Epithelial cell of esophagus (primary cell): ENCODE measurements around the gene RIMS1.
A peak's percentile ranks its signal among the peaks of the same experiment; 100 is the strongest.

Source experiments
- DNase-seq: peaks from one replicate; pipeline ENCODE4 v3.0.0; 2010; ENCODE audit warnings: low read depth
- H3K4me3 ChIP-seq: 2 replicates; pipeline ENCODE4 v1.5.1; 2011; ENCODE audit warnings: mild to moderate bottlenecking, low read length, control low read depth
- TF ChIP-seq, protein P1 (sequence below): IDR thresholded peaks from 2 replicates; pipeline ENCODE4 v1.5.1; 2011; ENCODE audit warnings: low read depth, mild to moderate bottlenecking, low read length, control low read depth, inconsistent platforms; ENCODE audit not compliant: insufficient read depth; ENCODE audit errors: missing control alignments

RIMS1 gene

DNA sequence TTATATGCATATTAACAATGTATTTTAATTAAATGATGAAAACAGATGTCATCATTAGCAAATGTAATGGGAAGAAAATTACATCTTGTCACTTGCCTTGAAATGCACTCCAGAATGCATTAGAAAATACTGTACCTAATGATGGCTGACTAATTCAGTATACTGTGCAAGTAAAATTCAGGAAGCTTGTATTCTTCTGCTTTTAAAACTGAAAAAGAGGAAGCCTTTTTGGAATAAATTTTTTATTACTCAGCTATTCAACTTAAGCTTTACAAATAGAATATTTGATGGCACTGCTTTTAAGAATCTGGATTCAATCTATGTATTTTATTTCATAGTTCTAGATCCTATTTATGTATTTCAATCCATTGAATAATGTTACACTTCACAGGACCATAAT is 195.5 kb downstream of the RIMS1 start:
- TF ChIP-seq, protein P1, sequence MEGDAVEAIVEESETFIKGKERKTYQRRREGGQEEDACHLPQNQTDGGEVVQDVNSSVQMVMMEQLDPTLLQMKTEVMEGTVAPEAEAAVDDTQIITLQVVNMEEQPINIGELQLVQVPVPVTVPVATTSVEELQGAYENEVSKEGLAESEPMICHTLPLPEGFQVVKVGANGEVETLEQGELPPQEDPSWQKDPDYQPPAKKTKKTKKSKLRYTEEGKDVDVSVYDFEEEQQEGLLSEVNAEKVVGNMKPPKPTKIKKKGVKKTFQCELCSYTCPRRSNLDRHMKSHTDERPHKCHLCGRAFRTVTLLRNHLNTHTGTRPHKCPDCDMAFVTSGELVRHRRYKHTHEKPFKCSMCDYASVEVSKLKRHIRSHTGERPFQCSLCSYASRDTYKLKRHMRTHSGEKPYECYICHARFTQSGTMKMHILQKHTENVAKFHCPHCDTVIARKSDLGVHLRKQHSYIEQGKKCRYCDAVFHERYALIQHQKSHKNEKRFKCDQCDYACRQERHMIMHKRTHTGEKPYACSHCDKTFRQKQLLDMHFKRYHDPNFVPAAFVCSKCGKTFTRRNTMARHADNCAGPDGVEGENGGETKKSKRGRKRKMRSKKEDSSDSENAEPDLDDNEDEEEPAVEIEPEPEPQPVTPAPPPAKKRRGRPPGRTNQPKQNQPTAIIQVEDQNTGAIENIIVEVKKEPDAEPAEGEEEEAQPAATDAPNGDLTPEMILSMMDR, result no peak
- DNase-seq, result no peak
- H3K4me3 ChIP-seq, result no peak overlapping the region

DNA sequence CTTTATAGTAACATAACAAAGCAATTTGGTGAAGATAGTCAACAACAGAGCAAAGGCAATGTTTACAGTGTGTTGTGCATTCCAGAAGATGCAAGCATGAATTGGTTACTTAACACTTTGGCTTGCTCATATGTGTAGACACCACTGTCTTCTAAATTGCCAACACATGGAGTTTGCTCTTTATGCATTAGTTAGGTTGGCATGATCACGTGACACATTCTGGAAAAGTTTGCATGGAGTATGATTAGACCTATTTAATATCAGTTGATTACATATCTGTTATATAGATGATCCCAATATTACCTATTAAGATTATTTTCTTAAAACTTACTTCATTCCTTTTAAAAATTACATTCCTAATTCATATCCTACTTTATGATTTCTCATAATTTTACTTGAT is 197.6 kb downstream of the RIMS1 start:
- no peak overlapping the region for H3K4me3 ChIP-seq
- DNase-seq, result no peak
- TF ChIP-seq, protein P1, result no peak

DNA sequence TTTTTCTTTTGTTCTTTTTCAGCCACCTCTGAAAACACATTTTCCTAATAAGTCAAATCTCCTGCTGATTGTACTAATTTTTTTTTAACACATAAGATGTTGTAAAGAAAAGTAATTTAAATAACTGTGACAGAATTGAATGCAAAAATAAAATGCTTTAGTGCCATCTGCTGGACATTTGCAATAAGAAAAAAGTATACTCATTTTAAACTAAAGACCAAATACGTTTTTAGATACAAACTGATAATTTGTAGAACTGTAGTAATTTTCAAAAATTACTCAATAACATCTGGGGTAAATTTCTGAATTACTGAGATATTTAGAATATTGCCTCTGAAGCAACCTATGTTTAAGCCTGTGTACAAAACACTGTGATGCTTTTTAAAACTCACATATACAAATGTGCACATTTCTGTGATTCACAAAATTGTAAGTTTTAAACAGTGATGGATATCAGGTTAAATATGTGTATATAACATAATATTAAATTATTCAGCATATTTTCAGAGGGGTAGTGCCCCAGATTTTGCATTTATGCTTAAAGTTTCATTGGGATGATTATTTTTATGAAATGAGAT is 198.7 kb downstream of the RIMS1 start:
- DNase-seq, result peak; percentile 27

DNA sequence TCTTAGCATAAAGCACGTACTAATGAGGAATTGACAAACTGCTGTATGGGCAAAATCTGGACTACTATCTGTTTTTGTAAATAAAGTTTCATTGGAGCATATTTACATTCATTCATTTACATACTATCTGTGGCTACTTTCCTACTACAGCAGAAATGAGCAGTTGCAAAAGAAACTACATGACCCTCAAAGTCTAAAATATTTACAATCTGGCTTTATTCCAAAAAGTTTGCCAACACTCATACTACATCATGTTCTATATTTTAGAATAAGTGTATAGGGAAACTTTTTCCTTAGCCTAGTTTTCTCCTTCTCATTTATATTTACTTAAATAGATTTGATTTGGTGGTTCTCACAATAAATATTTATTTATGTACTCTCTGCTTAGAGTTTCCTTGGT is 208.2 kb downstream of the RIMS1 start:
- DNase-seq, result no peak
- H3K4me3 ChIP-seq, result no peak overlapping the region
- TF ChIP-seq, protein P1, result no peak

More for the DNA sequence above, 198.7 kb downstream of the RIMS1 start:
- TF ChIP-seq, protein P1, result no peak
- no peak overlapping the region for H3K4me3 ChIP-seq

DNA sequence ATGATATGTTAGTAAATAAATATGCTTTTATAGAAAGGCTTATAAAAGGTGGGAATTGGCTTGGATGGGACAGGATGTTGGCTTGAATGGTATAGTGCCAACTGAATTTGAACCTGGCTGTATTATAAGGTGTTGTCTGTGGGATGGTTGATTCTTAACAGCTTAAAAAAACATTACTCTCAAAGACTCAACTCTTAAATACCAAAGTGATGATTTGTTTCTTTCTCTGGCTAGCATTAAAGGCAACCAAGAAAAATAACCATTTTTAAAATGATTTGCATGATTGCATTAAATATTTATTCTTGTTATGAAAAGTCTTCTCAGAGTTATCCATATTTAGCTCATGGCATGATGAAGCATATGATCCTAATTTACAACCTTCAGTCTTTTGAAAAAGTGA is 216.2 kb downstream of the RIMS1 start:
- no peak for DNase-seq
- no peak overlapping the region for H3K4me3 ChIP-seq
- TF ChIP-seq, protein P1, result no peak

DNA sequence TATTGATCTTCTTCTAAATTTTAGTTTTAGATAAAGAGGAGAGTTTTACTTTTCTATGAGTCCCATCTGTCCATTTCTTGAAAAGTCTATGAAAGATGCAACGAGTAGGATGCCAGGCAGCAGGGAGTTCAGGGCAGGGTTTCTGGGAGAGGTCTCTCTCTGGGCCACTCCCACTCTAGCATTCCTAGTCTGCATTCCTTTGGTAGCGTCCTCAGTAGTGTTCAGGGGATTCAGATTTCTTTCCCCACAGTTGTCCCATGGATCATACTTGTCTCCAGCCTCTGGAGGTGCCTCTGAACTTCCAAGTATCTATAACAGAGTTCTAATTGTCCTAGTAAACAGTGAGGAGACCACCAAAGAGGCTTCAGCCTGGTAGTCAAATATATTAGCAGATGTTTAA is 225.3 kb downstream of the RIMS1 start:
- TF ChIP-seq, protein P1, result no peak
- DNase-seq, result no peak
- H3K4me3 ChIP-seq, result no peak overlapping the region

DNA sequence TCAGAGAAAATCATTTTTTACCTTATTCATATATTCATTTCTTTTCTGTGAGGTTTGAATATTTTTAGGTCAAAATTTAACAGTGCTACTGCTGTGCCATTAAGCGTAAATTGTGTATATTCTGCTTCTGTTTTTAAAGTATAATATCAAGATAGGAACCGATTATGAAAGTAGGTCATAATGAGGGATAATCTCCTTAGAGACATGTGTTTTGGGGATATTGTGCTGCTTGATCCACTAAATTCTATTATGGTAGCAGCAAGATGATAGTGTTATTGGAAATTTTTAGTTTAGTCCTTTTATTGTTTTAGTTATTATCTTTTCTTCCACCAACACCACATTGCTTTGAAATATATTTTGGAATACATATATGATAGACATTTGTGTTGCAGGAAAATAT is 244.0 kb downstream of the RIMS1 start:
- no peak overlapping the region for H3K4me3 ChIP-seq
- TF ChIP-seq, protein P1, result no peak
- no peak for DNase-seq
